HG03108 (cell line): ENCODE results near the gene CSNK2B.

Experiments used
- ATAC-seq: cut with Tn5 transposase; IDR thresholded peaks from one replicate; pipeline ENCODE4 v1.9.1; 2021; ENCODE audit warnings: moderate library complexity; ENCODE audit not compliant: unreplicated experiment

CSNK2B gene

GRCh38 chr6:31665501-31666336 lies at the start of gene CSNK2B:
Gene CSNK2B (plus strand): TSS chr6:31666080. CDS start chr6:31666832, 752 bp downstream.
- ATAC-seq: peak; percentile 75

DNA sequence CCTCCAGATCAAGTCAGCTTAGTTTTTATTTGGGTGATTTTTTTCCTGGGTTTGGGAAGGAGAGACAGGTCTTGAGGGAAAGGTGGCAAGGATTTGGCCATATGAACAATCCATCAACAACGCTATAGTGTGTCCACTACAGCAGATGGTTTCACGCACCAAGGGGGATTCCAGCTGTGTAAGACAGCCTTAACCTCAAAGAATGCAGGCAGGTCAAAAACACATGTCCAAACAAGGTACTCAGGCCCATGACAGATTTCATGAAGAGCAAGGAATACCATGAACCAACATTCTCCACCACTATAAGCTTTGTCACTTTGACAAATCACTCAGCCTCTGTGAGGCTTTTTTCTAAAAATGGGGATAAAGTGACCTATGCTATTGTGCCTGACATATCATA lies 48.9 kb upstream of the CSNK2B start:
- no peak for ATAC-seq

GRCh38 chr6:31619805-31620585 lies 45.9 kb upstream of the CSNK2B start:
- ATAC-seq: peak; percentile 81

DNA sequence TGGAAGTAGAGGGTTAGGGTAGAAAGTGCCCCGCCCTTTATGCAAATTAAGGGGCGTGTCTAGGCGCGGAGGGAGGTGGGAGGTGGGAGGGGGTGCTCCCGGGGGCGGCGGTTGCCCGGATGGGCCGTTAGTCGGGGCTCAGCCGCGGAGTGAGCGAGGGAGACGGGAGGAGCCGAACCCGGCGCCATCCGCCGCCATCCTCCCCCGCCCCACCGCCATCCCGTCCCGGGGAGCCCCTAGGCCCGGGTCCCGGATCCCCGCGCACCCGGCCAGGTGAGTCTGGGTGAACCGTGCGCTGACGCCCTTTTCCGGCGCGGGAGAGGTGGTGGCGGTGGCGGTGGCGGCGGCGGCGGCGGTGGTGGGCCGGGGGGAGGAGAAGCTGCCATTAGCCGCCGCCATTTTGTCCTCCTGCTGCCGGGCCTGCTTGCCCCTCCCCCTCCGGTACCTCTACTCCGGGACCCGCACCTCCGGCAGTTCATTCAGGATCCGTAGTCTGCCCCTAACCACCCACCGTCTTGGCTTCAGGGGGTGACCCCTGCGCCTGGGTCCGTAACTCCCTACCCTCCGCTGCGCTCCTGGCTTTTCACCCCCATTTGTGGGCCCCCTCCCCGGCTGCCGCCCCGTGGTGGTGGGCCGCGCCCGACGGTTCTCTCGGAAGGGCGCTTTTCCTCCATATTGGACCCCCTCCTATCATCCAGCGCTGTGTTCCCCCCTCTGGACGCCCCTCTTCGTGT lies 45.1 kb upstream of the CSNK2B start, which contains the start of gene PRRC2A:
PRRC2A (plus strand) TSS at position 130 of the 734 bp plus-strand sequence. CDS start 2,075 bp downstream, outside the sequence.
- peak; percentile 48 for ATAC-seq

GRCh38 chr6:31621320-31621939 lies 44.5 kb upstream of the CSNK2B start:
- ATAC-seq: no peak

DNA sequence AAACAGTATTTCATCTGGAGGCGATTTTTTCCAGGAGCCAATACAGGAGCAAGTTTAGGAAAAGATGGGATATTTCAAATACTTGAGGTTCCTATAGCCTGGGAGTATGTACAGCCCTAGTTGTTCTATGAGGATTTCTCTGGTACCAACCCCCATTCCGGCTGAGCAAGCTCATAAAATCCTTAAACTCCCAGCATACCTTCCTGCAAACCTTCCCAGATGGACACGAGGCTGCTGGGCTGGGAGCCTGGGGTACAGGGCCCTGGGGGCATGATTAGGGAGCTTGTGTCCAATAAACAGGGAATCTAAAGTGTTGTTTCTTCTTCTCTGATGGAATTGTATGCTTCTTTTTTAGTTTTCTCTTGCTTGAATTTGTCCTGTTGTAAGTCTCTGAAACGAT lies 43.9 kb upstream of the CSNK2B start:
- no peak for ATAC-seq

GRCh38 chr6:31622684-31623091 lies 43.2 kb upstream of the CSNK2B start:
- ATAC-seq: no peak

- ATAC-seq: no peak
Measured at GRCh38 chr6:31624070-31624469, 41.8 kb upstream of the CSNK2B start.

GRCh38 chr6:31626952-31627351 lies 38.9 kb upstream of the CSNK2B start:
- no peak for ATAC-seq

- no peak for ATAC-seq
Measured at GRCh38 chr6:31627690-31628287, 38.1 kb upstream of the CSNK2B start.

GRCh38 chr6:31629014-31629413 lies 36.9 kb upstream of the CSNK2B start:
- ATAC-seq: no peak

DNA sequence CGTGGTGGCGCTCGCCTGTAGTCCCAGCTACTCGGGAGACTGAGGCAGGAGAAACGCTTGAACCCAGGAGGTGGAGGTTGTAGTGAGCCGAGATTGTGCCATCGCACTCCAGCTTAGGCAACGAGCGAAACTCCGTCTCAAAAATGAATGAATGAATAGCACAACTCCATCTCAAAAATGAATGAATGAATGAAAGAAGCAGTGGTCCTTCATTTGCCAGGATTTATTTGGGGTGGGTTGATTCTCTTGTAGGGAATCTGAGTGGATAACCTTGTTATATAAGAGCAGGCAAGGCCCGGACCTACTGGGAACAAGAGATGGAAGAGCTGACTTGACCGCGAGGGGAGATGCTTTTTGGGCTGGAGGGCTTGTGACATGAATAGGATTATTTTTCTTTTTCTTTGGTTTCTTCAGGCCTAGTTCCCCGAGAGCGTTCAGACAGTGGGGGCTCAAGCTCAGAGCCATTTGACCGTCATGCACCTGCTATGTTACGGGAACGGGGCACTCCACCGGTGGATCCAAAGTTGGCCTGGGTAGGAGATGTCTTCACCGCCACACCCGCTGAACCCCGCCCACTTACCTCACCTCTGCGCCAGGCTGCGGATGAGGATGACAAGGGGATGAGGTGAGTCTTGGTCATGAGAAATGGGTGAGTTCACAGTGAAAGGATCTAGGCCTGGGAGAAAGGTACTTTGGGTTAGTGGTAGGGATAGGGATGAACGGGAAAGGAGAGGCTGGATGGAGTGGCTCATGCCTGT lies 35.5 kb upstream of the CSNK2B start:
- ATAC-seq: no peak

DNA sequence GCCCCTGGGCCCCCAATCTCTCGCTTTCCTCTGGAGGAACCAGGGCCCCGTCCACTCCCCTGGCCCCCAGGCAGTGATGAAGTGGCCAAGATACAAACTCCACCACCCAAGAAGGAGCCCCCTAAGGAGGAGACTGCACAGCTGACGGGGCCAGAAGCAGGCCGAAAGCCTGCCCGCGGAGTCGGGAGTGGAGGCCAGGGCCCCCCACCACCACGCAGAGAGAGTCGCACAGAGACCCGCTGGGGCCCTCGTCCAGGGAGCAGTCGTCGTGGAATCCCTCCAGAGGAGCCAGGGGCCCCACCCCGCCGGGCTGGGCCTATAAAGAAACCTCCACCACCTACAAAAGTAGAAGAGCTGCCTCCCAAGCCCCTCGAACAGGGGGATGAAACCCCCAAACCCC lies 34.7 kb upstream of the CSNK2B start:
- ATAC-seq: no peak

DNA sequence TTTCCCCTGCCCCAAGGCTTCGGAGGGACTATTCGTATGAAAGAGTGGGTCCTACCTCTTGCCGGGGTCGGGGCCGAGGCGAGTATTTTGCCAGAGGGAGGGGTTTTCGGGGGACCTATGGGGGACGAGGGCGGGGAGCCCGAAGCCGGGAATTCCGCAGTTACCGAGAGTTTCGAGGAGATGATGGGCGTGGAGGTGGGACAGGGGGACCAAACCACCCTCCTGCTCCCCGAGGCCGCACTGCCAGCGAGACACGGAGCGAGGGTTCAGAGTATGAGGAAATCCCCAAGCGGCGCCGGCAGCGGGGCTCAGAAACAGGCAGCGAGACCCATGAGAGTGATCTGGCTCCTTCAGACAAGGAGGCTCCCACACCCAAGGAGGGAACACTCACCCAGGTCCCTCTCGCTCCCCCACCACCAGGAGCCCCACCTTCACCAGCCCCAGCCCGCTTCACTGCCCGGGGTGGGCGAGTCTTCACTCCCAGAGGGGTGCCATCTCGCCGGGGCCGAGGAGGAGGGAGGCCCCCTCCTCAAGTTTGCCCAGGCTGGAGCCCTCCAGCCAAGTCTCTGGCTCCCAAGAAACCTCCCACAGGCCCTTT lies 34.1 kb upstream of the CSNK2B start:
- no peak for ATAC-seq

GRCh38 chr6:31632279-31632946 lies 33.5 kb upstream of the CSNK2B start:
- no peak for ATAC-seq

- no peak for ATAC-seq
Measured at GRCh38 chr6:31633447-31633846, 32.4 kb upstream of the CSNK2B start.

DNA sequence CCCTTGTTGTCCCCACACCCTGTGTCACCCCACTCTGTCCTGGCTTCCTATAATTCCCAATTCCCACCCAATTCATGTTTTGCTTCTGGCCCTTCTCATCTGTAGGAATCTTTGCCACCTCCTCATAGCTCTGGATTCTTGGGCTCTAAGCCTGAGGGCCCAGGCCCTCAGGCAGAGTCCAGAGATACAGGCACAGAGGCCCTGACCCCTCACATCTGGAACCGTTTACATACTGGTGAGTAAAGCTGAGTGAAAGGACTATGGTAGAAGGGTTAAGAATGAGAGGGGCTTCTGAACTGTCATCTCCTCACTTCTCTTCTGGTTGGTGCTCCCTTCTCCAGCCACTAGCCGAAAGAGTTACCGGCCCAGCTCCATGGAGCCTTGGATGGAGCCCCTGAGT lies 31.7 kb upstream of the CSNK2B start:
- ATAC-seq: no peak

DNA sequence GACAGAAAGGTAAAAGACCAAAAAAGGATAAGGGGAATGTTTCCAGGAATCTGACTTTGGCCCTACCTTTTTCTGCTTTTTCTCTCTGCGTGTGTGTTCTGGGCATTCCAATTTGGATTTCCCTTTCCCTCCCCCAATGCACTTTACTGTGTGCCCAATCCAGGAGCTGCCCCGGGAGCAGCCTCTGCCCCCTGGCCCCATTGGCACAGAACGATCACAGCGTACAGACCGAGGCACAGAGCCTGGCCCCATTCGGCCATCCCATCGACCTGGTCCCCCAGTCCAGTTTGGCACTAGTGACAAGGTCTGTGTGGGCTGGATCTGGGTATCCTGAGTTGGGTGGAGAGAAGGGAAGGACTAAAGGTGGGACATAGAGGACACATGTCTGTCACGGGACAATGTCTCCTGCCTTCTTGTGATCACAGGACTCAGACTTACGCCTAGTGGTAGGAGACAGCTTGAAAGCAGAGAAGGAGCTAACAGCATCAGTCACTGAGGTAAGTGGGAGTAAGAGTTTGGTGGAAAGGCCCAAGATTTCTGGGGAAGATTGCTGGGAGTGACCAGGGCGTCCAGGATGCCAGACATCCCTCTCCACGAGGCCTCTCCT lies 30.8 kb upstream of the CSNK2B start:
- ATAC-seq: no peak
